Measurements from ENCODE around the gene OBI1.
A peak's percentile ranks its signal among the peaks of the same experiment; 100 is the strongest.

The OBI1 gene

GRCh38 chr13:78618411-78618810, 40.5 kb downstream of the OBI1 start:
- no peaks in the 10 kb centered on the region; the same call in 1 of the 2 replicates for H3K36me3 ChIP-seq (ENCODE audit: control insufficient read depth, insufficient read depth, low read length)
- H3K4me3 ChIP-seq (ENCODE audit: low read length), result no peak overlapping the region
- no peaks in the 10 kb centered on the region for H3K4me1 ChIP-seq (ENCODE audit: control insufficient read depth, insufficient read depth, low read length)
- DNase-seq (ENCODE audit: low read depth, low spot score), result no peak
- H3K27ac ChIP-seq (ENCODE audit: low read length), result no peak overlapping the region
- H3K27me3 ChIP-seq (ENCODE audit: control insufficient read depth, insufficient read depth, low read length), result no peaks in the 10 kb centered on the region; the same call in 1 of the 2 replicates
- no CpG with 5 or more reads among the region's 1 CpG for WGBS (ENCODE audit: insufficient coverage, insufficient read length)
- no peaks in the 10 kb centered on the region for H3K9me3 ChIP-seq (ENCODE audit: control insufficient read depth, insufficient read depth, low read length)

- Histone ChIP-seq H3K4me1 (ENCODE audit: control insufficient read depth, insufficient read depth, low read length) (peaks cover 4% of the 10 kb centered on the region), H3K27me3 (ENCODE audit: control insufficient read depth, insufficient read depth, low read length) (peaks cover 49% of the 10 kb centered on the region), H3K36me3 (ENCODE audit: control insufficient read depth, insufficient read depth, low read length) (no peaks in the 10 kb centered on the region; the same call in 1 of the 2 replicates), H3K4me3 (ENCODE audit: low read length) (no peak overlapping the region), H3K27ac (ENCODE audit: low read length) (no peak overlapping the region), H3K9me3 (ENCODE audit: control insufficient read depth, insufficient read depth, low read length) (no peaks in the 10 kb centered on the region)
- DNase-seq (ENCODE audit: low read depth, low spot score), result no peak
- WGBS (ENCODE audit: insufficient coverage, insufficient read length), result no CpG with 5 or more reads among the region's 3 CpGs
Measured at GRCh38 chr13:78611040-78611439, 47.9 kb downstream of the OBI1 start.

GRCh38 chr13:78610381-78610883, 48.5 kb downstream of the OBI1 start:
- H3K36me3 ChIP-seq (ENCODE audit: control insufficient read depth, insufficient read depth, low read length), result no peaks in the 10 kb centered on the region
- H3K4me3 ChIP-seq (ENCODE audit: low read length), result no peak overlapping the region
- H3K4me1 ChIP-seq (ENCODE audit: control insufficient read depth, insufficient read depth, low read length), result peaks cover 4% of the 10 kb centered on the region
- no CpG with 5 or more reads among the region's 4 CpGs for WGBS (ENCODE audit: insufficient coverage, insufficient read length)
- no peak for DNase-seq (ENCODE audit: low read depth, low spot score)
- no peaks in the 10 kb centered on the region for H3K9me3 ChIP-seq (ENCODE audit: control insufficient read depth, insufficient read depth, low read length)
- H3K27me3 ChIP-seq (ENCODE audit: control insufficient read depth, insufficient read depth, low read length), result peaks cover 55% of the 10 kb centered on the region
- H3K27ac ChIP-seq (ENCODE audit: low read length), result no peak overlapping the region

- H3K27me3 ChIP-seq (ENCODE audit: control insufficient read depth, insufficient read depth, low read length), result peaks cover 63% of the 10 kb centered on the region
- WGBS (ENCODE audit: insufficient coverage, insufficient read length), result no CpG with 5 or more reads among the region's 33 CpGs
- H3K36me3 ChIP-seq (ENCODE audit: control insufficient read depth, insufficient read depth, low read length), result no peaks in the 10 kb centered on the region
- H3K4me1 ChIP-seq (ENCODE audit: control insufficient read depth, insufficient read depth, low read length), result peaks cover 4% of the 10 kb centered on the region
- DNase-seq (ENCODE audit: low read depth, low spot score), result no peak
- peak overlapping the region; percentile 54; the same call in 1 of the 2 replicates for H3K4me3 ChIP-seq (ENCODE audit: low read length)
- H3K27ac ChIP-seq (ENCODE audit: low read length), result no peak overlapping the region
- H3K9me3 ChIP-seq (ENCODE audit: control insufficient read depth, insufficient read depth, low read length), result no peaks in the 10 kb centered on the region
Measured at GRCh38 chr13:78609464-78610205, 49.3 kb downstream of the OBI1 start.

GRCh38 chr13:78608688-78609463, 50.1 kb downstream of the OBI1 start:
- DNase-seq (ENCODE audit: low read depth, low spot score), result no peak
- H3K36me3 ChIP-seq (ENCODE audit: control insufficient read depth, insufficient read depth, low read length), result no peaks in the 10 kb centered on the region
- peak overlapping the region; percentile 54; the same call in 1 of the 2 replicates for H3K4me3 ChIP-seq (ENCODE audit: low read length)
- H3K27ac ChIP-seq (ENCODE audit: low read length), result no peak overlapping the region
- WGBS (ENCODE audit: insufficient coverage, insufficient read length), result no CpG with 5 or more reads among the region's 54 CpGs
- H3K9me3 ChIP-seq (ENCODE audit: control insufficient read depth, insufficient read depth, low read length), result no peaks in the 10 kb centered on the region
- H3K27me3 ChIP-seq (ENCODE audit: control insufficient read depth, insufficient read depth, low read length), result peaks cover 69% of the 10 kb centered on the region
- H3K4me1 ChIP-seq (ENCODE audit: control insufficient read depth, insufficient read depth, low read length), result peaks cover 4% of the 10 kb centered on the region

- Histone ChIP-seq H3K27me3 (ENCODE audit: control insufficient read depth, insufficient read depth, low read length) (peaks cover 73% of the 10 kb centered on the region), H3K9me3 (ENCODE audit: control insufficient read depth, insufficient read depth, low read length) (no peaks in the 10 kb centered on the region), H3K4me3 (ENCODE audit: low read length) (no peak overlapping the region; the same call in 1 of the 2 replicates), H3K27ac (ENCODE audit: low read length) (no peak overlapping the region), H3K4me1 (ENCODE audit: control insufficient read depth, insufficient read depth, low read length) (peaks cover 4% of the 10 kb centered on the region), H3K36me3 (ENCODE audit: control insufficient read depth, insufficient read depth, low read length) (no peaks in the 10 kb centered on the region)
- DNase-seq (ENCODE audit: low read depth, low spot score), result no peak
- WGBS (ENCODE audit: insufficient coverage, insufficient read length), result no CpG with 5 or more reads among the region's 15 CpGs
Measured at GRCh38 chr13:78608252-78608687, 50.7 kb downstream of the OBI1 start.

- peaks cover 79% of the 10 kb centered on the region for H3K27me3 ChIP-seq (ENCODE audit: control insufficient read depth, insufficient read depth, low read length)
- H3K4me3 ChIP-seq (ENCODE audit: low read length), result peak overlapping the region; percentile 2; the same call in 1 of the 2 replicates
- no peak for DNase-seq (ENCODE audit: low read depth, low spot score)
- H3K9me3 ChIP-seq (ENCODE audit: control insufficient read depth, insufficient read depth, low read length), result no peaks in the 10 kb centered on the region
- no peaks in the 10 kb centered on the region for H3K36me3 ChIP-seq (ENCODE audit: control insufficient read depth, insufficient read depth, low read length)
- H3K4me1 ChIP-seq (ENCODE audit: control insufficient read depth, insufficient read depth, low read length), result peaks cover 4% of the 10 kb centered on the region
- no peak overlapping the region for H3K27ac ChIP-seq (ENCODE audit: low read length)
- WGBS (ENCODE audit: insufficient coverage, insufficient read length), result no CpG with 5 or more reads among the region's 42 CpGs
Measured at GRCh38 chr13:78607409-78608251, 51.3 kb downstream of the OBI1 start.

- no peak overlapping the region for H3K4me3 ChIP-seq (ENCODE audit: low read length)
- H3K27me3 ChIP-seq (ENCODE audit: control insufficient read depth, insufficient read depth, low read length), result peaks cover 83% of the 10 kb centered on the region
- peaks cover 6% of the 10 kb centered on the region for H3K4me1 ChIP-seq (ENCODE audit: control insufficient read depth, insufficient read depth, low read length)
- H3K27ac ChIP-seq (ENCODE audit: low read length), result no peak overlapping the region
- WGBS (ENCODE audit: insufficient coverage, insufficient read length), result no CpG with 5 or more reads among the region's 30 CpGs
- no peaks in the 10 kb centered on the region for H3K36me3 ChIP-seq (ENCODE audit: control insufficient read depth, insufficient read depth, low read length)
- no peak for DNase-seq (ENCODE audit: low read depth, low spot score)
- H3K9me3 ChIP-seq (ENCODE audit: control insufficient read depth, insufficient read depth, low read length), result no peaks in the 10 kb centered on the region
Measured at GRCh38 chr13:78606471-78607408, 52.2 kb downstream of the OBI1 start.

- Histone ChIP-seq H3K27me3 (ENCODE audit: control insufficient read depth, insufficient read depth, low read length) (peaks cover 91% of the 10 kb centered on the region), H3K36me3 (ENCODE audit: control insufficient read depth, insufficient read depth, low read length) (no peaks in the 10 kb centered on the region), H3K27ac (ENCODE audit: low read length) (no peak overlapping the region), H3K9me3 (ENCODE audit: control insufficient read depth, insufficient read depth, low read length) (no peaks in the 10 kb centered on the region), H3K4me3 (ENCODE audit: low read length) (no peak overlapping the region; the same call in 1 of the 2 replicates), H3K4me1 (ENCODE audit: control insufficient read depth, insufficient read depth, low read length) (peaks cover 8% of the 10 kb centered on the region)
- DNase-seq (ENCODE audit: low read depth, low spot score), result no peak
- no CpG with 5 or more reads among the region's 20 CpGs for WGBS (ENCODE audit: insufficient coverage, insufficient read length)
Measured at GRCh38 chr13:78604782-78605611, 54.0 kb downstream of the OBI1 start.

Measured in iPS DF 6.9 (cell line).